Activated T-cell treated with anti-CD3 and anti-CD28 coated beads, Interleukin-2, amount 50 U/mL, for 72 hours (primary cell): ENCODE data around the gene PMM2. TPM values are rescaled to one million over a fixed set of nuclear protein-coding genes. Genes with fewer than 3 reads are reported as not detected.

Source experiments
- ATAC-seq, 2 donors: fragments of 150-1000 bp; cut with Tn5 transposase; replicated peaks in 1 of 2; 2 replicates each; pipeline ENCODE4 v1.10.0; 2021; ENCODE audit warnings: moderate library complexity in 2 of 2, mild to moderate bottlenecking in 1 of 2
- DNase-seq, 2 donors: peaks; one replicate each; pipeline ENCODE4 v3.0.0; 2021 to 2022; ENCODE audit warnings: mixed read lengths in 1 of 2
- H3K27ac Mint-ChIP-seq: one replicate; pipeline ENCODE4 v1.8.0; 2022; ENCODE audit warnings: mild to moderate bottlenecking, moderate library complexity, mixed read lengths
- H3K27me3 Mint-ChIP-seq: one replicate; pipeline ENCODE4 v1.8.0; 2022; ENCODE audit warnings: low read depth, mixed read lengths
- H3K36me3 Mint-ChIP-seq, 2 donors: one replicate each; pipeline ENCODE4 v1.8.0; 2022; ENCODE audit warnings: mixed read lengths in 2 of 2, mild to moderate bottlenecking in 1 of 2; ENCODE audit not compliant: insufficient read depth in 2 of 2
- H3K4me1 Mint-ChIP-seq: one replicate; pipeline ENCODE4 v1.8.0; 2022; ENCODE audit warnings: low read depth, mixed read lengths
- H3K4me3 Mint-ChIP-seq, 2 donors: one replicate each; pipeline ENCODE4 v1.8.0; 2022; ENCODE audit warnings: mild to moderate bottlenecking in 2 of 2, mixed read lengths in 2 of 2, moderate library complexity in 2 of 2
- H3K9me3 Mint-ChIP-seq, 2 donors: one replicate each; pipeline ENCODE4 v1.8.0; 2022; ENCODE audit warnings: mixed read lengths in 2 of 2
- total RNA-seq, 2 donors: library from RNA; stranded (reverse); gene quantifications; one replicate each; pipeline ENCODE4 v1.2.3, GENCODE V29; 2022

Gene PMM2
- total RNA-seq, 2 donors from 2014 or later, result 32.8 to 33.7 TPM

DNA sequence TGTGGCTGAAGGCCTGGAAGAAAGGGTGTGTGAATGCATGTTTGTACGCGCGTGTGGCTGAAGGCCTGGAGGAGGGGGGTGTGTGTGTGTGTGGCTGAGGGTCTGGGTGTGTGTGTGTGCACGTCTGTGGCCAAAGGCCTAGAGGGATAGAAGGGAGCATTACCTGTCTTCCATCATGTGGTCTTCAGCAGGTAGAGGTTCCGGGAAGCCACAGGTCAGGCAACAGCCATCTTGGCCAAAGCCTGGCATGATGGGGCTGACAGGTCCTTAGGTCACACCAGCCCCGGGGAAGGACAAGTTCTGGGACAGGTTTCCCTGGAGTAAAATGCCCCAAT, 89.8 kb downstream of the PMM2 start:
- Mint-ChIP-seq H3K27ac (no peak overlapping the region), H3K9me3 (no peaks in the 10 kb centered on the region), H3K27me3 (peaks cover 12% of the 10 kb centered on the region), H3K36me3 (peaks cover 0 to 11% of the 10 kb centered on the region in 2 donors), H3K4me3 (no peak overlapping the region), H3K4me1 (peaks cover 26% of the 10 kb centered on the region)
- DNase-seq (no peak), ATAC-seq (no peak)

DNA sequence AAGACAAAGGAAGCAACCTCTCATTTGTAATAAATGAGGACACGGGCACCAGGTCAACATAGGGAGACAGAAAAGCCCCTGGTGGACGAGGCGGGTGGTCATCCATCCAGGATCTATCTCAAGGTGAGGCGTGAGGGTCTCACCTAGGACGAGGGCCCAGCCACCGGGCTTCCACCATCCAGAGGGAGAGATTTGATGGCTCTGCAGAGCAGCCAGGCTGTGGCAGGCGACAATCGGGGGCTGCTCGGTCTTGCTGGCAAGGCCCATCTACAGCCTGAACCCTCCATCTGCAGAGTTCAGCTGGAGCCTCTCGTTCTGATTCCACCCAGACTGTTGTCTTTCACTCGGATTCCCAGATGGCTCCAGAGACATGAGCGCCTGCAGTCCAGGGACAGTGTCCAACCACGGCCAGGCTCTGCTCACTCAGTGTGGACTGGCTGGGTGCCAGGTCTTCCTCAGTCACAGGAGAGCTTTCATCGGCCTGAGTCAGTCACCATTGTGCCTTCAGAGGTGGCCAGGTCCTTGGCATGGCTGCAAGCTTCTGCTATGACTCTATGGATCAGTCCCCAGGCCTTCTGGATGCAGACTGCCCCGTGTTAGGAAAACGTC, 90.4 kb downstream of the PMM2 start:
- Mint-ChIP-seq H3K4me3 (no peak overlapping the region), H3K27me3 (peaks cover 12% of the 10 kb centered on the region), H3K4me1 (peaks cover 26% of the 10 kb centered on the region), H3K27ac (no peak overlapping the region), H3K36me3 (peaks cover 0 to 13% of the 10 kb centered on the region in 2 donors), H3K9me3 (no peaks in the 10 kb centered on the region)
- DNase-seq (no peak), ATAC-seq (no peak)

DNA sequence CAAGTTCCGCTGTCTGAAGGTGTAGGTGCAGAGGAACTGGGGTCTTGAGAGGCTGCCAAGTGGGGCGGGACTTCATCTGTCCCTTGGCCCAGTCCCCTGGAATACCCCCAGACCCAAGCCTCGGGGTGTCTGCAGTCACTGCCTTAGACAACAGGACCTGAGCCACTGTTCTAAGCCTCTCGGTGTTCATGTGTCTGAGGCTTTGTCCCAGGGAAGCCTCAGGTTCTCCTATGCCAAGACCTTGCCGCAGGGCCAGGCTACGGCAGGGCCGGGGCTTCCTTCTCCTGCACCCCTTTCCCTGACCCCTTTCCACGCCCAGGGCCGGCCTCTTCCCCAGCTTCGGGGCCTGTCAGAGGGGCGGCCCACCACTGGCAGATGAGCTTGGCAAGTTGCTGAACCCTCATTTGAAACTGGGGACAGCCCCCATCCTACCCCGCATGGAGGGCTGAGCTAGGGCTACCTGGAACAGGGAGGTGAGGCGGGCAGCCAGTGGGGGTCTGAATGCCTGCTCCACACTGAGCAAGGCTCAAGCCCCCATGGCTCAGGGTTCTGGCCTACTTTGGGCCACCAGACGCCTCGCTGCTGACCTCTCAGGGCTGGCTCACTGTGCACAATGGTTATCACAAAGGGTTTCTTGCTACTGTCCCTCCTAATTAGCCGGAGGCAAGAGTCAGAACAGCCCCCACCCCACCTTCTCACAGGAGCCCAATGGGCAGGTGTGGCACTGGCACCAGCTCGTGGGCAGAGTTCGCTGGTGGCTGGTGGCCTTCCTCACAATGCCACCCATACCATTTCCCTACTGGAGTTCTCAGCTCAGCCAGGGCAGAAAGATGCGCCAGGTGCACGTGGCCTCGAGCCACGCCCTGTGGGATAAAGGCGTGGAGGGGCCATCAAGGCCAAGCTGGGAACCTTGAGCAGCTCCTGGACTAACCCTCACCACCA, 91.6 kb downstream of the PMM2 start:
- H3K4me3 Mint-ChIP-seq, result no peak overlapping the region
- ATAC-seq (no peak), DNase-seq (no peak)
- peaks cover 26% of the 10 kb centered on the region for H3K4me1 Mint-ChIP-seq
- no peaks in the 10 kb centered on the region for H3K9me3 Mint-ChIP-seq
- H3K27ac Mint-ChIP-seq, result no peak overlapping the region
- H3K36me3 Mint-ChIP-seq, result peaks cover 0 to 17% of the 10 kb centered on the region in 2 donors
- H3K27me3 Mint-ChIP-seq, result peaks cover 12% of the 10 kb centered on the region

DNA sequence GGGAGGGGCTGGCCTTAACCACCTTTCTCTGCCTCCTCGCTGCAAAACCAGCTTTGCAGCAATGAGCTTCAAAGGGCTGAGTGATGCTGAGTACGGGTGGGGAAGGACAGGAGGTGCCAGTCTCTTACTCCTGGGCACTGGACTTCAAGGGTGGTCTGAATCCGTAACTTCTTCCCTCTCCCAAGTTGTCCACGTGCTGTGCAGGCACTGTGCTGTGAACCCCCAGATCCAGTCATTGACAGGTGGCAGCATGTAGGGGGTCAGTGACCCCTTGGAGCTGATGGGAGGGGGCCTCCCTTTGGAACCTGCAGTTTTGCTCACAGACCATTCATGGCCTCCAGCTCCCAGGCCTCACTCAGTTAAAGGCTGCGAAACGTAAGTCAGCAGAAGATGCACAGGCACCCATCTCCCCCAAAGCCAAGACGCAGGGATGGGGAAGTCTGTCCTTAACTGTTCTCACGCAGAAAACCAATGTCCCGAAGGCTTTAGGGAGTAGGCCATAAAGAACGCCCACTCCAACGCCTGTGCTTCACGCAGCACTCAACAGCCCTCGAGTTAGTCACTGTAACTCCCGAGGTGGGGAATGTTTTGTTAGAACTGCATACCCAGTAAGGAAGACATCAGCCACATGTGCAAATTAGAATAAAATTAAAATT, 92.4 kb downstream of the PMM2 start:
- DNase-seq (no peak), ATAC-seq (no peak)
- H3K27me3 Mint-ChIP-seq, result peaks cover 12% of the 10 kb centered on the region
- peaks cover 26% of the 10 kb centered on the region for H3K4me1 Mint-ChIP-seq
- no peaks in the 10 kb centered on the region for H3K9me3 Mint-ChIP-seq
- no peak overlapping the region for H3K4me3 Mint-ChIP-seq
- H3K36me3 Mint-ChIP-seq, result peaks cover 2 to 23% of the 10 kb centered on the region in 2 donors
- H3K27ac Mint-ChIP-seq, result no peak overlapping the region

DNA sequence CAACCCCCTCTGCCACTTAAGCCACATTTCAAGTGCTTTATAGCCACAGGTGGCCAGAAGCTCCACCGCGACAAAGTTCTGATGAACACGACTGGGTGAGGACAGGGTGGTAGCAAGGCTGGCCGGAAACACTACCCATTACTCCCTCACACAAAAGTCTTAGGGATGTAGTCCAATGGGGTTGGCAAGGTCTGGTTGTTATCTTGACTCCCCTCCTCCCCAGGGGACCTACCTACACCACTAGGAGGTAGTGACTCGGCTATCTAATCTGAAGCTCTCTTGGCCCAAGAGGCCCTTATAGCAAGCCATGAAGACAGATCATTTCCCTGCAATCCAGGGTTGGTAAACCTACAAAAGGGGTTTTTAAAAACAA, 92.9 kb downstream of the PMM2 start:
- Mint-ChIP-seq H3K9me3 (no peaks in the 10 kb centered on the region), H3K4me1 (peaks cover 25% of the 10 kb centered on the region), H3K4me3 (no peak overlapping the region), H3K27me3 (peaks cover 9% of the 10 kb centered on the region), H3K27ac (peak overlapping the region; percentile 39), H3K36me3 (peaks cover 2 to 23% of the 10 kb centered on the region in 2 donors)
- DNase-seq, result no peak
- no peak for ATAC-seq

DNA sequence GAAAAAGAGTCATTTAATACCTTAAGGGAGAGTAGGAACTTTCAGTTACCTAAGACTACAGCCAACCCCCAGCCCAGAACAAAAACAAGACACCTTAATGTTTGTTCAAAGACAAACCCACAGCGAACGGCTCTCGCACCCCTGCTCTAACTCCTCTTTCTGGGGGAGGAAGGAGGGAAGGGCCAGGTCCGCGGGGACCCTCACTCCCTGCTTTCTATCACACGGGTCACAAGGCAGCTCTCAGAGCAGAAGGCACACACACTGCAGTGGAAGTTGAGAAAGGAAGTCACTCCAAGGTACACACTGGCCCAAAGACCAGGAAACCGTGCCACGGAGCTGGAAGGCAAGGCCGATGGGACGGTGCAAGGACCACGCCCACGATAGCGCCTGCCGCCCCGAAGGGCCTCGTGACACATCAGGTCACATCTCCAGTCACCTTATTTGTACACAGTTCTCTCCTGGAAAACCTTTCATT, 94.5 kb downstream of the PMM2 start:
- Mint-ChIP-seq H3K4me3 (peak overlapping the region in 1 of 2 donors; percentile 64), H3K9me3 (no peaks in the 10 kb centered on the region), H3K4me1 (peaks cover 9% of the 10 kb centered on the region), H3K36me3 (peaks cover 2 to 27% of the 10 kb centered on the region in 2 donors), H3K27ac (peak overlapping the region; percentile 95), H3K27me3 (no peaks in the 10 kb centered on the region)
- ATAC-seq, result peak; percentile 34 to 47
- DNase-seq, result peak in 1 of 2 donors; percentile 34

DNA sequence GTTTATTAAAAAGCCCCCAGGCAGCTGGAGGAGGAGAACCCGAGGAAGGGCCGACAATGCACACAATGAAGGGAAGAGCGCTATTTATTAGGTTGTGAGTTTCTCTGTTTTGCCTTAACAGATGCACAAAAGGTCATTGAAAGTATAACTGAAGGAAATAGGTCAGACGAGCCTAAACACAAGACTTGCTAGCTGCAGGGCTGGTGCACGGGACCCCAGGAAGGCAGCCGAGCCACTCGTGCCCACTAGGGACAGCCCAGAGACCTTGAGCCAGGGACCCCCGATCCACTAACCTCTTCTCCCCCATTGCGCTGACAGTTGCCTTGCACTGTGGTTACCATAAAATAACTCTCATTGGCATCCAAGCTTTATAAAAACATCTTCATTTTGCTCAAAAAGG, 95.8 kb downstream of the PMM2 start:
- no peak overlapping the region for H3K27ac Mint-ChIP-seq
- peaks cover 8% of the 10 kb centered on the region for H3K4me1 Mint-ChIP-seq
- peaks cover 2 to 33% of the 10 kb centered on the region in 2 donors for H3K36me3 Mint-ChIP-seq
- H3K4me3 Mint-ChIP-seq, result no peak overlapping the region
- DNase-seq (no peak), ATAC-seq (no peak)
- H3K27me3 Mint-ChIP-seq, result no peaks in the 10 kb centered on the region
- H3K9me3 Mint-ChIP-seq, result no peaks in the 10 kb centered on the region

DNA sequence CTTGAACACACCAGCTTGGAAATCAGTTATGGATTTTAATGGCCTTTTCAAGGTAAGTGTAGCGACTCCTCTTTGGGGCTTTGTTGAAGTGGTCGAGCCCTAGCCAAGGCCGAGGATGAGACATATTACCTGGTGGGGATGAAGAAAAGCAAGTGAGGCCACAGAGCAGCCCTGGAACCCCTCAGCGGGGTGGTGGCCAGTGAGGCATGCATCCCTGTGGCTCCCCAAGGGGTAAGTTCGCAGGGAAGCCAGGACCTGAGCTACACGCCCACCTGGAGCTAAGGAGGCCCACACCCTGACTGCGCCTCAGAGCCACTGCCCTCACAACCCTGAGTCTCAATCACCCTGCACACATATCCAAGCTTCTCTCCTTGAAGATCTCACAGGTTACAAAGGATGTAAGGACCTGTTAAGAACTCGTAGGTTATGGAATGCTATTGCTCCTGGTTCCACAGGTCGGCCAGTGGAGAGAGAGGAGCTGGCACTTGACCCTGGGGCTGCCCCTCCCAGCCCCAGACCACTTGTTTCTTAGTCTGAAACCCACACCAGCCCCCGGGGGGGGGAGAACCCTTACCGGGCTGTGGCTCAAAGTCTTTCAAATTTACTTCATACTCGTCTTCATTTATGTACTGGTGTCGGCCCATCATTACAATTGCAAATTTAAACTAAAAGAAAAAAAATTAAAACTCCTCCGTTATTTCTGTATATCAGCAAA, 96.5 kb downstream of the PMM2 start:
- H3K36me3 Mint-ChIP-seq, result peaks cover 5 to 38% of the 10 kb centered on the region in 2 donors
- no peak overlapping the region for H3K4me3 Mint-ChIP-seq
- H3K4me1 Mint-ChIP-seq, result peaks cover 8% of the 10 kb centered on the region
- DNase-seq (no peak), ATAC-seq (no peak)
- H3K27ac Mint-ChIP-seq, result no peak overlapping the region
- no peaks in the 10 kb centered on the region for H3K27me3 Mint-ChIP-seq
- no peaks in the 10 kb centered on the region for H3K9me3 Mint-ChIP-seq

DNA sequence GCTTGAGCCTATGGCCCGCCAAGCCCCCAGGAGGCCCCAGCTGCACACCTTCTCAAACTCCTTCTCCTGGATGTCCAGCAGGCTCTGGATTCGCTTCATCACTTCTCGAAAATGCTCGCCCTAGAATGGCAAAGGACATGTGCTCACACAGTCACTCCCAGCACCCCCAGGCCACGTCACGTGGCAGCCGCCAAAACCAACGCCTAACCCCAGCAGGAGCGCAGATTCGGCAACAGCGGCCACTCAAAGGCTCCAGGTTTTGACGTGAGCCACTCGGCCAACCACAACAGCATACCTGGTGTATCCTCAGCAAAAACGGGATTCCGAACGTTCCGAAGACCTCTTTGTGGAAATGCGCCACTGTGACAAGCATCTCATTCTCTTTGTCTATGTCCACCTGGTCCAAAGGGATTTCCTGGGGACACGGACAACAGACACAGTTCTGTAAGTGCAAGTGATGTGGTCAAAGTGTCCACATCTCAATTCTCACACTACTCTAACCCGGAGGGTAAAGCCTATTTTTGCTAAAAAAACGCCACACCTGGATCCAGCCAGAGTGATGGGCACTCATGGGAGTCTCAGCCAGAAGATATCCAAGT, 97.2 kb downstream of the PMM2 start:
- DNase-seq, result no peak
- Mint-ChIP-seq H3K27ac (no peak overlapping the region), H3K9me3 (no peaks in the 10 kb centered on the region), H3K4me1 (peaks cover 8% of the 10 kb centered on the region), H3K27me3 (no peaks in the 10 kb centered on the region), H3K4me3 (no peak overlapping the region), H3K36me3 (peaks cover 5 to 43% of the 10 kb centered on the region in 2 donors)
- ATAC-seq, result no peak

DNA sequence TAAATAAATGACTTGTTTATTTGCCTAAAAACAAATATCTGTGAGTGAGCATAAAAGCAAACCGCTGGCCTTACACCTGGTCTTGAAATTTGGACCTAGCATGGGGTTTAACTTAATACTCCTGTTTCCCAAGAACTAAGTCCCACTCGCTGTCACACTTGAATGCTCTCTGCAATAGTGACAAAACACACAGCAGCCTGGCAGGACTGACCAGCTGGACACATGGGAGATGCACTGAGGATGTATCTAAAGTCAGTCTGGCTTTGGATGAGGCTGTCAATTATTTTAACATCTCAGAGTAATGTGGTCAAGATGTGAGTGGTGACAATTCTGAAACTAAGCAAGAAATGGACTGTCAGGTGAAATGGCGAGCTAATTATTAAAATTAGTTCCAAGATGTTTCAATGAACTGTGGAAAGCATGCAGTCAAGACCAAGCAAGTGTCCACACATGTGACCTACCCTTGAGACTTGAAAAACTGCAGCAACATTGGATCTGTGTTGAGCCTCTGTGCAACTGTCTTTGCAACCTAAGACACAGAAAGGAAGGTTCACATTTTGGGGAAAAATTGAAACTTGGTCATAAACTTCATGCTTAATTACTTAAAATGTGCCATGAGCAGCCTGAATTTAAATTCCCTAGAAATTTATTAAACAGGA, 101.2 kb downstream of the PMM2 start:
- Mint-ChIP-seq H3K27me3 (no peaks in the 10 kb centered on the region), H3K4me1 (no peaks in the 10 kb centered on the region)

More for the DNA sequence above, 101.2 kb downstream of the PMM2 start:
- no peaks in the 10 kb centered on the region for H3K9me3 Mint-ChIP-seq
- ATAC-seq, result no peak
- H3K27ac Mint-ChIP-seq, result peak overlapping the region; percentile 42
- H3K36me3 Mint-ChIP-seq, result peaks cover 5 to 42% of the 10 kb centered on the region in 2 donors
- no peak for DNase-seq
- no peak overlapping the region for H3K4me3 Mint-ChIP-seq
